ENCODE data around the gene P2RX1. TPM values are rescaled to one million over a fixed set of nuclear protein-coding genes. Genes with fewer than 3 reads are reported as not detected.

The P2RX1 gene
- polyA plus RNA-seq, 2 of the 4 experiments (the other 2 are of a cell fraction) = 0.05 to 0.13 TPM

DNA sequence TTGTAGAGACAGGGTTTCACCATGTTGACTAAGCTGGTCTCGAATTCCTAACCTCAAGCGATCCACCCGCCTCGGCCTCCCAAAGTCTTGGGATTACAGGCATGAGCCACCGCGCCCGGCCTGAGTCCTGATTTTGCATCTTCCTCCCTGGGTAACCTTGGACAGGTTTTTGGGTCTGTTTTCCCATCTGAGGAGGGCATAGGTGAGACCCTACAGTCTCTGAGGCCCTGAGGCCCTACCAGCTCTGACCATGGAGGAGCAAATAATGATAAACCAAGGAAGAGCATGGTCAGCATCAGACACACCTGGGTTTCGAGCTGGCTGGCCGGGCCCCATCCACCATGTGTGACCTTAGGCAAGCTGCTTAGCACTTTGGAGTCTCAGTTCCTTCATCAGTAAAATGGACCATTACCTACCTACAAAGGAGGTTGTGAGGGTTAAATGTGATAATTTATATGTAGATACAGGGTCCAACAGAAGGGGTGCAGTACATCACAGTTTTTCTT is 69.0 kb downstream of the P2RX1 start:
- no peak overlapping the region for H3K4me3 ChIP-seq
- POLR2A ChIA-PET = no interaction called here
- ATAC-seq (no peak), FAIRE-seq (no peak), DNase-seq (ENCODE audit: low read depth in 1 of 2, low spot score in 1 of 2) (no peak)
- WGBS (ENCODE audit: missing lambda C conversion rate) = 69% methylated on average over 9 of the region's 9 CpGs
- H3K9me3 ChIP-seq = no peaks in the 10 kb centered on the region
- no peak overlapping the region for H3K4me2 ChIP-seq
- TF ChIP-seq NR3C1 (IDR thresholded peaks at IDR 0.05) = no peak
- TF ChIP-seq FOXS1 (CRISPR knock-in tag; IDR thresholded peaks at IDR 0.05) = no peak
- no peak for TF ChIP-seq CBX2 (IDR thresholded peaks at IDR 0.05; ENCODE audit: borderline replicate concordance, low read depth)
- no peak for TF ChIP-seq NFE2L2 (conservative IDR thresholded peaks at IDR 0.05; ENCODE audit: low read length)
- no peak for TF ChIP-seq JUNB (IDR thresholded peaks at IDR 0.05)
- TF ChIP-seq CEBPB (IDR thresholded peaks at IDR 0.05) = no peak
- TF ChIP-seq CHD4 (IDR thresholded peaks at IDR 0.05; ENCODE audit: borderline replicate concordance) = no peak
- peaks cover 17% of the 10 kb centered on the region for H3K4me1 ChIP-seq
- CTCF ChIA-PET = interaction anchor here (0.7 to 11.3 kb wide), 18 partner anchors 10 to 312 kb away, joined by 3 to 224 read pairs (median 10); partner anchors contain the start of gene P2RX1
- H3K27ac ChIP-seq = no peak overlapping the region

Other genes starting within 250 kb of the P2RX1 start
- gene TAX1BP3, start 247.9 kb downstream of the P2RX1 start, polyA plus RNA-seq (2011; rRNA removed) = 89.1 and 122 TPM in 2 replicates
- 229 to 234 TPM (median 233 TPM) in 3 replicates for gene TAX1BP3, start 247.9 kb downstream of the P2RX1 start, polyA plus RNA-seq (2017; fragmentation: RNase III; extraction: RNeasy Plus Mini Kit Qiagen cat#74134 plus additional on column Dnase treatment)
- 53.3 and 68.3 TPM in 2 replicates for gene EMC6, start 247.7 kb downstream of the P2RX1 start, polyA plus RNA-seq (2011; rRNA removed)
- 109 to 122 TPM (median 115 TPM) in 3 replicates for gene EMC6, start 247.7 kb downstream of the P2RX1 start, polyA plus RNA-seq (2017; fragmentation: RNase III; extraction: RNeasy Plus Mini Kit Qiagen cat#74134 plus additional on column Dnase treatment)
- gene P2RX5, start 220.3 kb downstream of the P2RX1 start, polyA plus RNA-seq (2011; rRNA removed) = 7.8 and 12.2 TPM in 2 replicates
- 10.6 to 13.3 TPM (median 11.8 TPM) in 3 replicates for gene P2RX5, start 220.3 kb downstream of the P2RX1 start, polyA plus RNA-seq (2017; fragmentation: RNase III; extraction: RNeasy Plus Mini Kit Qiagen cat#74134 plus additional on column Dnase treatment)
- gene HASPIN, start 192.6 kb downstream of the P2RX1 start, polyA plus RNA-seq (2011; rRNA removed) = 8.7 and 10.0 TPM in 2 replicates
- 10.9 to 12.0 TPM (median 11.5 TPM) in 3 replicates for gene HASPIN, start 192.6 kb downstream of the P2RX1 start, polyA plus RNA-seq (2017; fragmentation: RNase III; extraction: RNeasy Plus Mini Kit Qiagen cat#74134 plus additional on column Dnase treatment)
- gene ITGAE, start 115.3 kb downstream of the P2RX1 start, polyA plus RNA-seq (2011; rRNA removed) = 154 and 165 TPM in 2 replicates
- gene ITGAE, start 115.3 kb downstream of the P2RX1 start, polyA plus RNA-seq (2017; fragmentation: RNase III; extraction: RNeasy Plus Mini Kit Qiagen cat#74134 plus additional on column Dnase treatment) = 151 to 158 TPM (median 156 TPM) in 3 replicates
- gene NCBP3, start 70.2 kb downstream of the P2RX1 start, polyA plus RNA-seq (2011; rRNA removed) = 27.7 and 32.7 TPM in 2 replicates
- 36.2 to 37.0 TPM (median 36.6 TPM) in 3 replicates for gene NCBP3, start 70.2 kb downstream of the P2RX1 start, polyA plus RNA-seq (2017; fragmentation: RNase III; extraction: RNeasy Plus Mini Kit Qiagen cat#74134 plus additional on column Dnase treatment)
- 6.9 and 7.7 TPM in 2 replicates for gene CAMKK1, start 23.4 kb downstream of the P2RX1 start, polyA plus RNA-seq (2011; rRNA removed)
- gene CAMKK1, start 23.4 kb downstream of the P2RX1 start, polyA plus RNA-seq (2017; fragmentation: RNase III; extraction: RNeasy Plus Mini Kit Qiagen cat#74134 plus additional on column Dnase treatment) = 12.6 to 15.3 TPM (median 14.8 TPM) in 3 replicates
- 5.5 and 6.3 TPM in 2 replicates for gene ATP2A3, start 48.0 kb upstream of the P2RX1 start, polyA plus RNA-seq (2011; rRNA removed)
- gene ATP2A3, start 48.0 kb upstream of the P2RX1 start, polyA plus RNA-seq (2017; fragmentation: RNase III; extraction: RNeasy Plus Mini Kit Qiagen cat#74134 plus additional on column Dnase treatment) = 2.5 to 4.1 TPM (median 3.1 TPM) in 3 replicates
- 22.2 and 36.1 TPM in 2 replicates for gene ZZEF1, start 226.6 kb upstream of the P2RX1 start, polyA plus RNA-seq (2011; rRNA removed)
- gene ZZEF1, start 226.6 kb upstream of the P2RX1 start, polyA plus RNA-seq (2017; fragmentation: RNase III; extraction: RNeasy Plus Mini Kit Qiagen cat#74134 plus additional on column Dnase treatment) = 10.6 to 13.6 TPM (median 11.7 TPM) in 3 replicates
- gene CYB5D2, start 226.7 kb upstream of the P2RX1 start, polyA plus RNA-seq (2011; rRNA removed) = 19.4 and 21.2 TPM in 2 replicates
- gene CYB5D2, start 226.7 kb upstream of the P2RX1 start, polyA plus RNA-seq (2017; fragmentation: RNase III; extraction: RNeasy Plus Mini Kit Qiagen cat#74134 plus additional on column Dnase treatment) = 15.7 to 22.0 TPM (median 19.4 TPM) in 3 replicates